Vagina (tissue), 2 donors: ENCODE measurements around the gene EVI2A.
A peak's percentile ranks its signal among the peaks of the same experiment; 100 is the strongest.

Source experiments
- CTCF ChIP-seq, 3 experiments: fragments of 450-650 bp in 2 of 3; fragments of 200-600 bp in 1 of 3; sonication (generic) in 1 of 3; IDR thresholded peaks; one replicate each; pipeline ENCODE4 v1.5.1; 2017 to 2019; ENCODE audit warnings: antibody characterized with exemption in 3 of 3, mild to moderate bottlenecking in 2 of 3, moderate library complexity in 2 of 3
- POLR2A ChIP-seq, 2 donors: fragments of 450-650 bp; IDR thresholded peaks; one replicate each; pipeline ENCODE4 v1.6.1; 2017; ENCODE audit warnings: antibody characterized with exemption in 2 of 2, mild to moderate bottlenecking in 2 of 2, moderate library complexity in 2 of 2
- POLR2AphosphoS5 ChIP-seq, 2 donors: sonication (generic); formaldehyde crosslinking; IDR thresholded peaks; one replicate each; pipeline ENCODE4 v1.9.0; 2017; ENCODE audit warnings: antibody characterized with exemption in 2 of 2, mild to moderate bottlenecking in 2 of 2, low read depth in 1 of 2; ENCODE audit not compliant: insufficient read depth in 1 of 2

DNA sequence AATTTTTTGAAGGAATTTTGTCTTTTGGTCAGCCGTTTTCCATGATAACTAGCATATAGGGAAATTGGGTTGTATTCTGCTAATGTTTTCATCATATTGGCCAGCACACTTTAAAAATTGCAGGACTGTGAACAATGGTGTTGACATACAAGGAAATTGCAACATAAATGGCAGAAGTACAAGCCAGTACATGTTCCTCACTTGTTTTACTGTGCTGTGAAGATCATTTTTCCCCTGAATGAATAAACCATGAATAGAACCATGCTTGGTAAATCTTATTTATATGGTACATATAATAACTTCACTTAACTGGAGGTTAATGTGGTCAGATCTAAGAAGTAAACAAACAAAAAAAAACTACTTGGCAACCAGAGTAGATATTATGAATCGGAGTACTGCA, 47.2 kb downstream of the EVI2A start:
- TF ChIP-seq CTCF (IDR thresholded peaks at IDR 0.05), result no peak
- TF ChIP-seq POLR2AphosphoS5 (IDR thresholded peaks at IDR 0.05; ENCODE audit: insufficient read depth in 1 of 2, low read depth in 1 of 2), result peak; percentile 13 to 95
- TF ChIP-seq POLR2A (IDR thresholded peaks at IDR 0.05), result no peak
